HCT116 (cell line): ENCODE measurements around the gene PLCH2. TPM values are rescaled to one million over a fixed set of nuclear protein-coding genes. Genes with fewer than 3 reads are reported as not detected.

Experiments
- ATAC-seq: fragments of 200-7000 bp; cut with Tn5 transposase; 2 replicates; pipeline ENCODE4 v1.9.1; 2020; ENCODE audit warnings: mild to moderate bottlenecking, moderate library complexity
- BruUV-seq: library from RNA; stranded (reverse); fragments of 400-500 nt; replicated peaks from 2 replicates; lab custom pipeline; 2021; lab: Mats Ljungman, UMichigan
- CTCF ChIA-PET: fragments of 300-600 bp; sonication (Branson Sonifier 250); formaldehyde crosslinking; loops from one replicate; lab custom pipeline; 2021; ENCODE audit warnings: antibody characterized with exemption; lab: Charles Lee
- POLR2A ChIA-PET: fragments of 300-600, 350-600 bp; sonication (Branson Sonifier 250); formaldehyde crosslinking; loops from one replicate; lab custom pipeline; 2021; ENCODE audit warnings: antibody characterized with exemption; lab: Charles Lee
- RAD21 ChIA-PET, 2 experiments: fragments of 300-600 bp; sonication (Branson Sonifier 250); formaldehyde crosslinking; loops; one replicate each; lab custom pipeline; 2023; ENCODE audit warnings: low total read pairs in 2 of 2; ENCODE audit not compliant: uncharacterized antibody in 2 of 2, unreplicated experiment in 2 of 2, low non-redundant PET in 1 of 2; lab: Charles Lee
- DNase-seq: peaks from one replicate; pipeline ENCODE4 v3.0.0-alpha.2; 2010; ENCODE audit warnings: low read depth, low spot score
- H2AFZ ChIP-seq: fragments of 200-600 bp; shearing (Covaris generic), sonication (generic); 2 replicates; pipeline ENCODE4 v1.6.1; 2017; ENCODE audit warnings: low read depth, mixed run types, mixed read lengths, antibody characterized with exemption, low read length; ENCODE audit not compliant: poor library complexity, severe bottlenecking
- H3K27ac ChIP-seq: 2 replicates; pipeline ENCODE4 v1.5.1; 2012; ENCODE audit warnings: low read depth, low read length
- H3K27me3 ChIP-seq: fragments of 200-600 bp; sonication (generic); 2 replicates; pipeline ENCODE4 v1.6.1; 2016; ENCODE audit warnings: mixed run types, low read length, mixed read lengths; ENCODE audit not compliant: insufficient read depth
- H3K36me3 ChIP-seq, 2 experiments: fragments of 200-500 bp in 1 of 2; fragments of 200-600 bp in 1 of 2; sonication (Bioruptor generic) in 1 of 2; sonication (generic) in 1 of 2; 2 replicates each; pipeline versions ENCODE4 v1.5.1 to v1.6.1; 2014 to 2016; ENCODE audit warnings: low read length in 2 of 2, inconsistent platforms in 1 of 2, mixed read lengths in 1 of 2, mixed run types in 1 of 2; ENCODE audit not compliant: insufficient read depth in 2 of 2, control insufficient read depth in 1 of 2
- H3K4me1 ChIP-seq, 2 experiments: fragments of 200-600 bp in 1 of 2; sonication (generic) in 1 of 2; 2 replicates each; pipeline versions ENCODE4 v1.5.1 to v1.6.1; 2012 to 2017; ENCODE audit warnings: low read length in 2 of 2, inconsistent platforms in 1 of 2, mild to moderate bottlenecking in 1 of 2, mixed read lengths in 1 of 2, mixed run types in 1 of 2, moderate library complexity in 1 of 2; ENCODE audit not compliant: insufficient read depth in 2 of 2, control insufficient read depth in 1 of 2
- H3K4me2 ChIP-seq: fragments of 200-600 bp; sonication (generic); 2 replicates; pipeline ENCODE4 v1.6.1; 2017; ENCODE audit warnings: mixed run types, low read length, mixed read lengths
- H3K4me3 ChIP-seq, 2 experiments: fragments of 200-600 bp in 1 of 2; sonication (generic) in 1 of 2; replicated peaks in 1 of 2; 2 replicates each; pipeline ENCODE4 v1.5.1; 2011 to 2016; ENCODE audit warnings: low read length in 2 of 2, control low read depth in 1 of 2, low read depth in 1 of 2, mild to moderate bottlenecking in 1 of 2, mixed read lengths in 1 of 2, mixed run types in 1 of 2
- H3K79me2 ChIP-seq: fragments of 200-600 bp; sonication (generic); 2 replicates; pipeline ENCODE4 v1.6.1; 2017; ENCODE audit warnings: mild to moderate bottlenecking, mixed run types, low read length, moderate library complexity, mixed read lengths; ENCODE audit not compliant: insufficient read depth
- H3K9ac ChIP-seq: fragments of 200-600 bp; sonication (generic); 2 replicates; pipeline ENCODE4 v1.6.1; 2016; ENCODE audit warnings: low read length, mixed read lengths
- H3K9me2 ChIP-seq: fragments of 200-600 bp; sonication (generic), shearing (Covaris generic); 2 replicates; pipeline ENCODE4 v1.6.1; 2017; ENCODE audit warnings: mixed run types, mild to moderate bottlenecking, moderate library complexity; ENCODE audit not compliant: insufficient read depth
- H3K9me3 ChIP-seq, 2 experiments: fragments of 200-500 bp in 1 of 2; fragments of 200-600 bp in 1 of 2; sonication (Bioruptor generic) in 1 of 2; sonication (generic) in 1 of 2; 2 replicates each; pipeline ENCODE4 v1.6.1; 2014 to 2017; ENCODE audit warnings: low read length in 2 of 2, mixed read lengths in 2 of 2, inconsistent platforms in 1 of 2, low read depth in 1 of 2, mild to moderate bottlenecking in 1 of 2, mixed run types in 1 of 2, moderate library complexity in 1 of 2; ENCODE audit not compliant: control insufficient read depth in 1 of 2, insufficient read depth in 1 of 2
- H4K20me1 ChIP-seq: fragments of 200-600 bp; sonication (generic), shearing (Covaris generic); 2 replicates; pipeline ENCODE4 v1.6.1; 2017; ENCODE audit warnings: mixed run types, mild to moderate bottlenecking, moderate library complexity; ENCODE audit not compliant: insufficient read depth
- CBX3 ChIP-seq: IDR thresholded peaks from 2 replicates; pipeline ENCODE4 v1.6.1; 2012; ENCODE audit warnings: low read depth
- CEBPB ChIP-seq: IDR thresholded peaks from 2 replicates; pipeline ENCODE4 v1.6.1; 2012; ENCODE audit warnings: low read depth
- CTCF ChIP-seq, 3 experiments: fragments of 200-600 bp in 1 of 3; sonication (generic) in 1 of 3; IDR thresholded peaks in 2 of 3; conservative IDR thresholded peaks in 1 of 3; 2 replicates each; pipeline ENCODE4 v1.5.1; 2012 to 2017; ENCODE audit warnings: low read depth in 2 of 3, low read length in 2 of 3, antibody characterized with exemption in 1 of 3, borderline replicate concordance in 1 of 3, control low read depth in 1 of 3, mild to moderate bottlenecking in 1 of 3, mixed read lengths in 1 of 3, mixed run types in 1 of 3, moderate library complexity in 1 of 3; ENCODE audit not compliant: insufficient read depth in 1 of 3
- ELF1 ChIP-seq: IDR thresholded peaks from 2 replicates; pipeline ENCODE4 v1.6.1; 2012; ENCODE audit warnings: low read depth, borderline replicate concordance
- EZH2 ChIP-seq: fragments of 200-600 bp; sonication (generic); IDR thresholded peaks from 2 replicates; pipeline ENCODE4 v1.6.1; 2017; ENCODE audit warnings: antibody characterized with exemption, mixed run types
- EZH2phosphoT487 ChIP-seq: fragments of 200-600 bp; IDR thresholded peaks from 2 replicates; pipeline ENCODE4 v1.6.1; 2018; ENCODE audit warnings: antibody characterized with exemption, borderline replicate concordance
- MAX ChIP-seq: IDR thresholded peaks from 2 replicates; pipeline ENCODE4 v1.6.1; 2012
- POLR2A ChIP-seq: IDR thresholded peaks from 2 replicates; pipeline ENCODE4 v1.7.0; 2011; ENCODE audit warnings: borderline replicate concordance; ENCODE audit not compliant: insufficient read depth, insufficient read length; ENCODE audit errors: extremely low read depth
- RAD21 ChIP-seq: IDR thresholded peaks from 2 replicates; pipeline ENCODE4 v1.6.1; 2012; ENCODE audit warnings: low read depth, mild to moderate bottlenecking
- SIN3A ChIP-seq: IDR thresholded peaks from 2 replicates; pipeline ENCODE4 v1.6.1; 2012; ENCODE audit warnings: low read depth
- SP1 ChIP-seq: IDR thresholded peaks from 2 replicates; pipeline ENCODE4 v1.6.1; 2012; ENCODE audit warnings: low read depth
- SRF ChIP-seq: IDR thresholded peaks from 2 replicates; pipeline ENCODE4 v1.6.1; 2012; ENCODE audit warnings: low read depth
- ZBTB33 ChIP-seq: IDR thresholded peaks from 2 replicates; pipeline ENCODE4 v1.6.1; 2011; ENCODE audit warnings: mild to moderate bottlenecking, low read length, moderate library complexity; ENCODE audit not compliant: insufficient replicate concordance; ENCODE audit errors: extremely low read depth
- ZNF274 ChIP-seq: fragments of 200-500 bp; sonication (Bioruptor generic); IDR thresholded peaks from 2 replicates; pipeline ENCODE4 v1.6.1; 2014; ENCODE audit warnings: mild to moderate bottlenecking, low read depth, low read length, inconsistent platforms
- intact Hi-C: fragments of 100-400 bp; cut with micrococcal nuclease; formaldehyde crosslinking; loops from 2 replicates; pipeline ENCODE4 v1.10.0; 2022
- total RNA-seq: library from RNA; stranded (reverse); gene quantifications from one replicate; pipeline ENCODE4 v1.2.1, GENCODE V29; 2021; ENCODE audit not compliant: unreplicated experiment

Gene PLCH2
- total RNA-seq, 1 experiment from 2014 or later = 2.0 TPM

GRCh38 chr1:2540816-2541492 is 64.9 kb downstream of the PLCH2 start:
- no peak overlapping the region for H3K9ac ChIP-seq
- H3K4me1 ChIP-seq = peaks cover 2 to 19% of the 10 kb centered on the region in 2 experiments
- H3K79me2 ChIP-seq = no peaks in the 10 kb centered on the region
- H3K4me3 ChIP-seq = no peak overlapping the region
- BruUV-seq = no TSS peak
- TF ChIP-seq MAX (no peak), ELF1 (no peak), CTCF (IDR thresholded peaks at IDR 0.05 in 2 of 3, conservative IDR thresholded peaks at IDR 0.05 in 1 of 3; ENCODE audit: borderline replicate concordance in 1 of 3, insufficient read depth in 1 of 3, low read depth in 2 of 3, low read length in 2 of 3) (no peak), SIN3A (no peak), SRF (no peak), ZBTB33 (no peak), EZH2phosphoT487 (no peak), EZH2 (no peak), ZNF274 (no peak), CBX3 (no peak), CEBPB (no peak), POLR2A (no peak), SP1 (no peak), RAD21 (no peak)
- DNase-seq (no peak), ATAC-seq (no peak)
- no peaks in the 10 kb centered on the region for H3K9me3 ChIP-seq
- no peak overlapping the region for H3K27ac ChIP-seq
- no peaks in the 10 kb centered on the region for H3K36me3 ChIP-seq
- no peaks in the 10 kb centered on the region for H4K20me1 ChIP-seq
- intact Hi-C loops = no loop called here
- H3K27me3 ChIP-seq = no peaks in the 10 kb centered on the region
- no peaks in the 10 kb centered on the region for H3K9me2 ChIP-seq
- RAD21 ChIA-PET = no interaction called here
- POLR2A ChIA-PET = no interaction called here
- CTCF ChIA-PET = no interaction called here
- no peak overlapping the region for H3K4me2 ChIP-seq
- no peak overlapping the region for H2AFZ ChIP-seq
